ENCODE data around the gene SLC5A2.

The SLC5A2 gene

DNA sequence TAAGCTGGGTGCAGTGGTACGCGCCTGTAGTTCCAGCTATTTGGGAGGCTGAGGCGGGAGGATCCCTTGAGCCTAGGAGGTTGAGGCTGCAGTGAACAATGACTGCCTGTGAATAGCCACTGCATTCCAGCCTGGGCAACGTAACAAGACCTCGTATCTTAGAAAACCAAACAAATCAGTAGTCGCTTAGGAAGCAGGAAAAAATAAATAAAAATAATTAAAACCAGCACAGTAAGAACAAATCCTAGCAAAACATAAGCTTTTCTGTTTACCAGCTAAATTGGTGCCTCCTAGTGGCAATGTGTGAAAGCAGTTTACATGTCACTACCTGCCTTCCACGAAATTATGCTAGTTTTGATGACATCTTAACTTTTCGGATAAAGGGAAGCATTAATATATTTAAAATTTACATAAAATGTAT, 22.3 kb upstream of the SLC5A2 start:
- DNase-seq: peak; percentile 68

DNA sequence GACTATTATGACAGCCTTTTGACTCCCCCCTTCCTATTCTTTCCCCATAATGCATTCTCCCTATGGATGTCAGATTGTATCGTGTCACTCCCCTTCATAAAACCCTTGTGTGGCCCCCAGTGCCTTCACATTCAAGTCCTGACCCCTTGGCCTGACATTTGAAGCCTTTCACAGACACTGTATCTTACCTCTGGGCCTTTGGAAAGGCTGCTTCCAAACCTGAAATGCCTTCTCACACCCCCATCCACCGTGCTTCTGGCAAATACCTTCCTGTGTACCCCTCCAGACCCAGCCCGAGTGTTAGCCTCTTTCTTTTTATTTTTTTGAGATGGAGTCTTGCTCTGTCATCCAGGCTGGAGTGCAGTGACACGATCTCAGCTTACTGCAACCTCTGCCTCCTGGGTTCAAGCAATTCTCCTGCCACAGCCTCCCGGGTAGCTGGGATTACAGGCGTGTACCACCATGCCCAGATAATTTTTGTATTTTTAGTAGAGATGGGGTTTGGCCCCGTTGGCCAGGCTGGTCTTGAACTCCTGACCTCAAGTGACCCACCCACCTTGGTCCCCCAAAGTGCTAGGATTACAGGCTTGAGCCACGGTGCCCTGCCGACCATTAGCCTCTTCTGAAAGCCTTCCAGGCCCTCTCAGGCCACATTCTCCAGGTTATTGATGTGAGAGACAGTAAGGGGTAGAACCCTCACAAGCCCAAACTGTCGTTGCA, 21.6 kb upstream of the SLC5A2 start:
- DNase-seq: no peak

- no peak for DNase-seq
Measured at GRCh38 chr16:31461921-31462804, 20.8 kb upstream of the SLC5A2 start.

DNA sequence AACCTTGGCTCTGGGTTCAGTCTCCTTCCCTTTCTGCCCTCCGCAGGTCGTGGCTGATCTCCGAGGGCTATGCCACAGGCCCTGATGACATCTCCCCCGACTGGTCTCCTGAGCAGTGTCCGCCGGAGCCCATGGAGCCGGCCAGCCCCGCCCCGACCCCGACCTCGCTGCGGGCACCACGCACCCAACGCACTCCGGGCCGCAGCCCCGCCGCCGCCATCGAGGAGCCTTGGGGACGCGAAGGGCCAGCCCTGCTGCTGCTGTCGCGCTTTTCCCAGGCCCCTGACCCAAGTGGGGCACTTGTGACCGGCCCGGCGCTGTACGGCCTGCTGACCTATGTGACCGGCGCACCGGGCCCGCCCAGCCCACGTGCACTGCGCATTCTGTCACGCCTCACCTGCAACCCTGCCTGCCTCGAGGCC, 18.6 kb upstream of the SLC5A2 start:
- no peak for DNase-seq

DNA sequence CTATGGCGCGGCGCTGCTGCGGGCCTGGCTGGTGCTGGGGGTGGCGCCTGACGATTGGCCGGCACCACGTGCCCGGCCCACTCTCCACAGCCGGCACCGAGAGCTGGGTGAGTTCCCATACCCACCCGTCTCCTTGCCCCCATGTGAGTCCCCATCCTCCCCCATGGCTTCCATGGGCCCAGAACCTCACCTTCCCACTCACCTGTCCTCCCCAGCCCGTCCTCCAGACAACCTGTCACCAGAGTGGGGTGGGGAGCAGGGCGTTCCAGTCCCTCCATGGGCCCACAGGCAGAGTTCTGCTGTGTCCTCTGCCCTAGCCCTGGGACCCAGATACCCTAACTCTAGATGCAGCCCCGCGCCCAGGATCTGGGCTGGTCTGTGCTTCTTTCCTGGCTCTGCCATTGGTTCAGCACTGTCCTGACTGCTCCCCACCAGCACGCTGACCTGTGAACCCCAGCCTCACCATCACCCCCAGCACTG, 18.1 kb upstream of the SLC5A2 start:
- DNase-seq: no peak

DNA sequence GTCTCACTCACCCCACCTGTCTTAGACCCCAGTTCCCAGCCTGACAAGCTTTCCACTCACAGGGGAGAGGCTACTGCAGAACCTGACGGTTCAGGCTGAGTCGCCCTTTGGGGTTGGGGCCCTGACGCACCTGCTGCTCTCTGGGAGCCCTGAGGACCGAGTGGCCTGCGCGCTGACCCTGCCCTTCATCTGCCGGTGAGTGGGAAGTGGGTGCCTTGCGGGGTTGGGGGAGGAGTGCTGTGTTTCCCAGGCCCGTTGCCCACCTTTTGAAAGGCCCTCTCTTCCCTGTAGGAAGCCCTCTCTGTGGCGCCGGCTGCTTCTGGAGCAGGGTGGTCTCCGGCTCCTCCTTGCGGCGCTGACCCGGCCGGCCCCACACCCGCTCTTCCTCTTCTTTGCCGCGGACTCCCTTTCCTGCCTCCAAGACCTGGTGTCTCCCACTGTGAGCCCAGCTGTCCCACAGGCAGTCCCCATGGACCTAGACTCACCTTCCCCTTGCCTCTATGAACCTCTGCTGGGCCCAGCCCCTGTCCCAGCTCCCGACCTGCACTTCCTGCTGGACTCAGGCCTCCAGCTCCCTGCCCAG, 17.0 kb upstream of the SLC5A2 start:
- no peak for DNase-seq

GRCh38 chr16:31466381-31466841, 16.5 kb upstream of the SLC5A2 start:
- no peak for DNase-seq

GRCh38 chr16:31467151-31467773, 15.7 kb upstream of the SLC5A2 start:
- DNase-seq: peak; percentile 30

DNA sequence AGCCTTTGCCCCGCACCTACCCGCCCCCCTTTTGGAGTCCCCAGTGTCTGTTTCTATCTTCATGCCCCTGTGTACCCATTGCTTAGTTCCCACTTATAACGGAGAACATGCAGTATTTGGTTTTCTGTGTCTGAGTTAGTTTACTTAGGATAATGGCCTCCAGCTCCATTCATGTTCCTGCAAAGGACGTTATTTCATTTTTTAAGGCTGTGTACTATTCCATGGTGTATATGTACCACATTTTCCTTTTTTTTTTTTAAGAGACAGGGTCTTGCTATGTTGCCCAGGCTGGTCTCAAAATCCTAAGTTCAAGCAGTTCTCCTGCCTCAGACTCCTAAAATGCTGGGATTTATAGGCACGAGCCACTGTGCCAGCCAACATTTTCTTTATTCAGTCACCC, 15.1 kb upstream of the SLC5A2 start:
- no peak for DNase-seq

- DNase-seq: no peak
Measured at GRCh38 chr16:31470615-31471014, 12.3 kb upstream of the SLC5A2 start.

DNA sequence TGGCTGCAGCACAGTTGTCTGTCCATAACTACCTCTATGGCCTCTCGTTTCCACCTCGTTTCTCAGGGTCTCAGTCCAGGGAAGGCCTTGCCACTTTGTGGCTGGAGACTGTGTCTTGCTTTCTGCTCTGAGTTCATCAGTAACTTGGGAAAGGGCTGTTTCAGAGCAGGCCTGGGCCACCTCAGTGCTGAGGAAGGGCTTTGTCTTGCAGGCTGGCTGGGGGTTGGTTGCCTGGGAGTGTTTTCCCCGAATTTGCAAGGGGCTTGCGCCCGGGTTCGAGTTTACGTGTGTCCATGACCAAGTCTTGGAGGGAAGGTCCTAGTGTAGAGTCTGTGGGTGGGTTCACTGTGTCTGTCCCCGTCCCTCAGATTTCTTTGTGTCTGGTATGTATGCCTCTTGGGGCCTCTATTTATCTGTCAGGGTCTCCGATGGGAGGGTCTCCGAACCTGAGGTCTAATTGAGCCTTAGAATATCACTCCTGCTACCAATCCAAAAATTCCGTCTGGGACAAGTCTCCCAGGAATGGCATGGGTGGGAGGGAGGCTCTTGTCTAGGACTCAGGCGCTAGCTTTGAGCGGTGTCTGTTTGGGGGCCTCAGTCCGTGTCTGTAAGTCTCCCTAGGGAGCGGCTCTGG, 11.6 kb upstream of the SLC5A2 start:
- DNase-seq: no peak

- no peak for DNase-seq
Measured at GRCh38 chr16:31471875-31472708, 10.8 kb upstream of the SLC5A2 start, which contains the start of gene TGFB1I1. TGFB1I1 (plus strand) TSS chr16:31472152; CDS start chr16:31472189, 37 bp downstream.

DNA sequence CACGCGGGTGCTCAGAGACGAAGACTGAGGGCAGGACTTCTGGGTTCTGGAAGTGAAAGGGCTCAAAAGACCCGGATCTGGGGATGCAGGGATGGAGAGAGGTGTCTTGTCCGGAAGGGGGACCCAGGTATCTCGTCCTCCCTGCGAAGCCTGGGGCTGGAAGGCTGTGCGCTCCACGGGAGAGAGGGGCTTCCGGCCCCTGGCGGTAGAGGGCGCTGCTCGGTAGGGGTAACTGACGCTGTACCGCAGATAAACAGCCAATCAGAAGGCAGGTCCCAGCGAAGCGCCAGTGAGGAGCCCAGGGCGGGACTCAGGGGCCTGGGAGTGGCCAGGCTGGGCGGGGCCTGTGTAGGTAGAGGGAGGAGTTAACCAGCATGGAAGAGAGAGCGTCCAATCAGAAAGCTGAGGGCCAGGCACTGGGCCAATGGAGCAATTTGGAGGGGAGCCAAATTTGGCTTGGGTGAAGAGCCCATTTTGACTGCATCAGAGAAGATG, 10.2 kb upstream of the SLC5A2 start:
- DNase-seq: peak; percentile 59

DNA sequence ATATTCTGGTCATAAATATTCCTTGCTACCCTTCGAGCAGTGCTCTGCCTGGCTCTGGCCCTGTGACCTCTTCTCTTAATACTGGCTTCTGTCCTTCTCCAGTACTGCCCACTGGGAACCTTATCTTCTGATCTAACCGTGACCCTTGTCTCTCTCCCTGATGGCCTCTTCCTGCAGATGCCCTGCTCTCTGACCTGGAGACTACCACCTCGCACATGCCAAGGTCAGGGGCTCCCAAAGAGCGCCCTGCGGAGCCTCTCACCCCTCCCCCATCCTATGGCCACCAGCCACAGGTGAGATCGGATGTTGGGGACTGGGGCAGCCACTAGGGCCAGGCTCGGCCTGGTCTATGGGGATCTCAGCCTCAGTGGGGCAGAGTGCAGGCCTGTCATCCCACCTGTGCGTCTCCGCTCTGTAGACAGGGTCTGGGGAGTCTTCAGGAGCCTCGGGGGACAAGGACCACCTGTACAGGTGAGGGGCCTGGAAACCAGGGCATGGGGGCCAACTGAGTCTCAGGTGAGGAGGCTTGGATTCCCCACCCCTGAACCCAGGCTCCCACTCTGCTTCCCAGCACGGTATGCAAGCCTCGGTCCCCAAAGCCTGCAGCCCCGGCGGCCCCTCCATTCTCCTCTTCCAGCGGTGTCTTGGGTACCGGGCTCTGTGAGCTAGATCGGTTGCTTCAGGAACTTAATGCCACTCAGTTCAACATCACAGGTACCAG, 9.5 kb upstream of the SLC5A2 start:
- no peak for DNase-seq

DNA sequence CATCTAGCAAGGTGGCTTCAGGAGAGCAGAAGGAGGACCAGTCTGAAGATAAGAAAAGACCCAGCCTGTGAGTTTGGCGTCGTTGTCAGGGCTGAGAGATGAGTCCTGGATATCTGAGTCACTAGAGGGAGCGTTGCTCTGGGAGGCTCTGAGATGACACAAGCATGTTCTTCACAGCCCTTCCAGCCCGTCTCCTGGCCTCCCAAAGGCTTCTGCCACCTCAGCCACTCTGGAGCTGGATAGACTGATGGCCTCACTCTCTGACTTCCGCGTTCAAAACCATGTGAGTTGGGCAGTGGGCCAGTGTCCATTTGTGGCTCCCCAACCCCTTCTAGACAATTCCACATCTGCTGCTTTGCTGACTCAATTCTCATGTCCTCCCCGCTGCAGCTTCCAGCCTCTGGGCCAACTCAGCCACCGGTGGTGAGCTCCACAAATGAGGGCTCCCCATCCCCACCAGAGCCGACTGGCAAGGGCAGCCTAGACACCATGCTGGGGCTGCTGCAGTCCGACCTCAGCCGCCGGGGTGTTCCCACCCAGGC, 8.7 kb upstream of the SLC5A2 start:
- DNase-seq: no peak

- DNase-seq: no peak
Measured at GRCh38 chr16:31474773-31475738, 7.9 kb upstream of the SLC5A2 start.

GRCh38 chr16:31475946-31476302, 7.0 kb upstream of the SLC5A2 start:
- peak; percentile 29 for DNase-seq

DNA sequence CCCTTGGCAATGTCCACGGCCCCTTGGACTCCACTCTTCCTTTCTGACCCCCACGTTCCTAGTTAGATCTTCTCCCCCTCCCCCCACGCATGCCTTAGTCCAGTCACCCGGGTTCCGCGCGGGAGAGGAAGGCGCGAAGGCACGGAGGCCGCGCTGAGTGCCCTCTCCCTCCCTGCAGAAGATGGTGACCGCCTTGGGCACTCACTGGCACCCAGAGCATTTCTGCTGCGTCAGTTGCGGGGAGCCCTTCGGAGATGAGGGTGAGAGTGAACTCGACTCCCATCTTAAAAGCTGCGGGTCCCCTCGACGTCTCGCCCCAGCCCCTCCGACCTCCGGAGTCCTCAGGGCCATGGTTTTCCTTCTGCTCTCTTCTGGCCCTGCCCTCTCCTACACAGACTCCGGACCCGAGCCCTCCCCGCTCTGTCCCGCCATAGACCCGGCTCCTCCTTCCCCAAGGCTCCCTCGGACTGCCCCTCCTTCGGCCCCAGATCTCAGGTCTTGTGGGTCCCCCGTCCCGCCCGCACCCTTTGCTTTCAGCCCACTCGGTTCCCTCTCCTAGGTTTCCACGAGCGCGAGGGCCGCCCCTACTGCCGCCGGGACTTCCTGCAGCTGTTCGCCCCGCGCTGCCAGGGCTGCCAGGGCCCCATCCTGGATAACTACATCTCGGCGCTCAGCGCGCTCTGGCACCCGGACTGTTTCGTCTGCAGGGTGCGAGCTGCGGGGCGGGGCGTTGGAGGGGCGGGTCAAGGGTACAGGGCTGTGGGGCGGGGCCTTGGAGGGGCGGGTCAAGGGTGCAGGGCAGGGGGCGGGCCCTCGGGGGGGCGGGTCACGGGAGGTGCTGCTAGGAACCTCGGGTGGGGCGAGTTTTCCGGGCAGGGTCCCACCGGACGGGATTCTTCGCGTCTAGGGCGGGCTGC, 6.4 kb upstream of the SLC5A2 start:
- peak; percentile 92 for DNase-seq

All from CD4-positive, alpha-beta T cell treated with Interleukin-10 for 1 hour (primary cell).